A673 (cell line): ENCODE measurements around the gene RNU1-1. TPM values are rescaled to one million over a fixed set of nuclear protein-coding genes. Genes with fewer than 3 reads are reported as not detected.
"Not testable (repeated sequence)": the region's sequence is repeated elsewhere in the genome, so short reads cannot be mapped to it uniquely, and the experiment has no call there.

Source experiments
- BruUV-seq: library from RNA; stranded (reverse); fragments of 400-500 nt; replicated peaks from 2 replicates; lab custom pipeline; 2021; lab: Mats Ljungman, UMichigan
- CTCF ChIA-PET: fragments of 300-600 bp; sonication (Branson Sonifier 250); formaldehyde crosslinking; loops from one replicate; lab custom pipeline; 2022; ENCODE audit warnings: antibody characterized with exemption; lab: Charles Lee
- POLR2A ChIA-PET: fragments of 300-600 bp; sonication (Branson Sonifier 250); formaldehyde crosslinking; loops from one replicate; lab custom pipeline; 2022; ENCODE audit warnings: antibody characterized with exemption; ENCODE audit not compliant: low non-redundant PET; lab: Charles Lee
- DNase-seq: peaks from one replicate; pipeline ENCODE4 v3.0.0-alpha.2; 2015; ENCODE audit warnings: low spot score
- H3K27ac ChIP-seq: fragments of 200-600 bp; sonication (generic); 2 replicates; pipeline ENCODE4 v1.5.1; 2016; ENCODE audit warnings: mixed run types, low read depth, mild to moderate bottlenecking, mixed read lengths, antibody characterized with exemption, low read length; ENCODE audit not compliant: poor library complexity, severe bottlenecking
- H3K27me3 ChIP-seq: fragments of 200-600 bp; sonication (generic); replicated peaks from 2 replicates; pipeline ENCODE4 v1.6.1; 2017; ENCODE audit warnings: mixed run types, low read depth, mild to moderate bottlenecking, mixed read lengths, antibody characterized with exemption, low read length; ENCODE audit not compliant: insufficient read depth, poor library complexity
- H3K36me3 ChIP-seq: fragments of 200-600 bp; sonication (generic); 2 replicates; pipeline ENCODE4 v1.6.1; 2016; ENCODE audit warnings: mixed run types, mild to moderate bottlenecking, mixed read lengths, antibody characterized with exemption, low read length; ENCODE audit not compliant: insufficient read depth, poor library complexity, severe bottlenecking
- H3K4me1 ChIP-seq: fragments of 200-600 bp; sonication (generic); 2 replicates; pipeline ENCODE4 v1.6.1; 2017; ENCODE audit warnings: mixed run types, mild to moderate bottlenecking, mixed read lengths, antibody characterized with exemption, low read length; ENCODE audit not compliant: insufficient read depth, poor library complexity, severe bottlenecking
- H3K4me3 ChIP-seq: fragments of 200-600 bp; sonication (generic); 2 replicates; pipeline ENCODE4 v1.5.1; 2016; ENCODE audit warnings: low read depth, mixed run types, mild to moderate bottlenecking, mixed read lengths, low read length; ENCODE audit not compliant: poor library complexity, severe bottlenecking
- H3K9me3 ChIP-seq: fragments of 200-600 bp; sonication (generic); 2 replicates; pipeline ENCODE4 v1.6.1; 2016; ENCODE audit warnings: mixed run types, low read depth, mild to moderate bottlenecking, mixed read lengths, antibody characterized with exemption, low read length; ENCODE audit not compliant: poor library complexity, severe bottlenecking
- intact Hi-C: fragments of 100-400 bp; cut with micrococcal nuclease; formaldehyde crosslinking; loops from one replicate; pipeline ENCODE4 v1.10.0; 2022; ENCODE audit not compliant: unreplicated experiment
- total RNA-seq: library from RNA; stranded (reverse); gene quantifications from 2 replicates; pipeline ENCODE4 v1.2.3, GENCODE V29; 2021

Gene RNU1-1
- total RNA-seq, 1 experiment from 2014 or later = 1,866 TPM

GRCh38 chr1:16534829-16535456 lies 20.9 kb upstream of the RNU1-1 start:
- TSS peak; percentile 96 for BruUV-seq
- H3K27ac ChIP-seq, H3K36me3 ChIP-seq, CTCF ChIA-PET, intact Hi-C loops, POLR2A ChIA-PET, H3K4me3 ChIP-seq, H3K27me3 ChIP-seq, H3K9me3 ChIP-seq, H3K4me1 ChIP-seq: not testable (repeated sequence)
- peak; percentile 59 for DNase-seq

- H3K27ac ChIP-seq, H3K36me3 ChIP-seq, CTCF ChIA-PET, H3K27me3 ChIP-seq, intact Hi-C loops, DNase-seq, H3K4me1 ChIP-seq, BruUV-seq, H3K9me3 ChIP-seq, POLR2A ChIA-PET, H3K4me3 ChIP-seq: not testable (repeated sequence)
These were observed 20.2 kb upstream of the RNU1-1 start for GRCh38 chr1:16534239-16534828.

GRCh38 chr1:16532235-16532991 lies 18.3 kb upstream of the RNU1-1 start:
- H3K4me1 ChIP-seq, CTCF ChIA-PET: not testable (repeated sequence)

GRCh38 chr1:16528338-16528737 lies 14.3 kb upstream of the RNU1-1 start:
- H3K36me3 ChIP-seq, POLR2A ChIA-PET, H3K27ac ChIP-seq, H3K4me3 ChIP-seq, DNase-seq, H3K4me1 ChIP-seq, BruUV-seq, H3K27me3 ChIP-seq, CTCF ChIA-PET, intact Hi-C loops, H3K9me3 ChIP-seq: not testable (repeated sequence)

More at GRCh38 chr1:16532235-16532991, 18.3 kb upstream of the RNU1-1 start:
- intact Hi-C loops, H3K27ac ChIP-seq, H3K9me3 ChIP-seq, H3K27me3 ChIP-seq, POLR2A ChIA-PET, H3K36me3 ChIP-seq, H3K4me3 ChIP-seq, BruUV-seq, DNase-seq: not testable (repeated sequence)

GRCh38 chr1:16525769-16526168 lies 11.7 kb upstream of the RNU1-1 start:
- H3K9me3 ChIP-seq, H3K36me3 ChIP-seq, intact Hi-C loops, BruUV-seq, DNase-seq, CTCF ChIA-PET, H3K4me3 ChIP-seq, H3K27me3 ChIP-seq, POLR2A ChIA-PET, H3K27ac ChIP-seq, H3K4me1 ChIP-seq: not testable (repeated sequence)

GRCh38 chr1:16521679-16522078 lies 7.6 kb upstream of the RNU1-1 start:
- H3K4me3 ChIP-seq, H3K9me3 ChIP-seq, BruUV-seq, H3K27ac ChIP-seq, intact Hi-C loops, CTCF ChIA-PET, H3K36me3 ChIP-seq, H3K27me3 ChIP-seq, H3K4me1 ChIP-seq, DNase-seq: not testable (repeated sequence)
- POLR2A ChIA-PET = interaction anchor here (0.6 kb wide), 1 partner anchor 99 kb away, joined by 6 read pairs; no protein-coding TSS in a partner anchor
